NT2/D1 (cell line): ENCODE measurements around the gene MAP2.
A peak's percentile ranks its signal among the peaks of the same experiment; 100 is the strongest.

Experiments used
- DNase-seq: peaks from one replicate; pipeline ENCODE4 v3.0.0-alpha.2; 2011; ENCODE audit warnings: low read depth, low spot score
- H3K27me3 ChIP-seq: 2 replicates; pipeline ENCODE4 v1.6.0; 2011; ENCODE audit warnings: mild to moderate bottlenecking; ENCODE audit not compliant: insufficient read length, insufficient read depth
- H3K36me3 ChIP-seq: 2 replicates; pipeline ENCODE4 v1.6.1; 2011; ENCODE audit warnings: mild to moderate bottlenecking, low read length, mixed read lengths; ENCODE audit not compliant: insufficient read depth, insufficient read length
- H3K4me1 ChIP-seq: 2 replicates; pipeline ENCODE4 v1.5.1; 2011; ENCODE audit not compliant: insufficient read depth, insufficient read length
- H3K4me3 ChIP-seq: 2 replicates; pipeline ENCODE4 v1.5.1; 2011; ENCODE audit warnings: low read depth; ENCODE audit not compliant: insufficient read length
- H3K9ac ChIP-seq: 2 replicates; pipeline ENCODE4 v1.6.0; 2011; ENCODE audit warnings: low read depth; ENCODE audit not compliant: insufficient read length
- H3K9me3 ChIP-seq: 2 replicates; pipeline ENCODE4 v1.5.1; 2011; ENCODE audit warnings: mild to moderate bottlenecking, low read length; ENCODE audit not compliant: insufficient read depth
- SUZ12 ChIP-seq: IDR thresholded peaks from 2 replicates; pipeline ENCODE4 v1.6.1; 2011; ENCODE audit not compliant: insufficient read length, insufficient read depth; ENCODE audit errors: extremely low read depth
- YY1 ChIP-seq: IDR thresholded peaks from 2 replicates; pipeline ENCODE4 v1.6.1; 2011; ENCODE audit not compliant: insufficient read length, insufficient read depth
- ZNF274 ChIP-seq: IDR thresholded peaks from 2 replicates; pipeline ENCODE4 v1.6.1; 2011; ENCODE audit warnings: mild to moderate bottlenecking, low read depth, low read length

Gene MAP2

DNA sequence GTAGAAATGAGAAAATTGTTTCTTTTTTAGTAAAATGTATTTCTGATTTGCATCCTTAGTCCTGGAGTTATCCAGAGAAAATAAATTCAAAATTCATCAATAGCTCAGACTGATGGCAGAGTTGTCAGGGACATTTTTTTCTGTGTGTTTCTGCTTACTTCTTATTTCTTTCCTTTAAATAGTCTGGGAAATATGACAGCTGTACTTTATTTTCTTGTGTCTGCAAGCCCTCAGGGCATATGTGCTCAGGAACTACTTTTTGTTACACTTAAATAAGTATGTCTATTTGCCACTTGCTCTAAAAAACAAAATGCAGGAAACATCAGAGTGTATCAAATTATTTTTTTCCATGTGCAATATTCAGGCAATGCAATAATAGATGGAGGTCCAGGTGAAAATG, 221.0 kb downstream of the MAP2 start:
- H3K4me1 ChIP-seq: no peaks in the 10 kb centered on the region
- H3K4me3 ChIP-seq: no peak overlapping the region
- no peaks in the 10 kb centered on the region for H3K27me3 ChIP-seq
- H3K9me3 ChIP-seq: no peaks in the 10 kb centered on the region
- no peaks in the 10 kb centered on the region for H3K36me3 ChIP-seq
- TF ChIP-seq SUZ12 (no peak), YY1 (no peak), ZNF274 (no peak)
- H3K9ac ChIP-seq: no peak overlapping the region
- DNase-seq: no peak

DNA sequence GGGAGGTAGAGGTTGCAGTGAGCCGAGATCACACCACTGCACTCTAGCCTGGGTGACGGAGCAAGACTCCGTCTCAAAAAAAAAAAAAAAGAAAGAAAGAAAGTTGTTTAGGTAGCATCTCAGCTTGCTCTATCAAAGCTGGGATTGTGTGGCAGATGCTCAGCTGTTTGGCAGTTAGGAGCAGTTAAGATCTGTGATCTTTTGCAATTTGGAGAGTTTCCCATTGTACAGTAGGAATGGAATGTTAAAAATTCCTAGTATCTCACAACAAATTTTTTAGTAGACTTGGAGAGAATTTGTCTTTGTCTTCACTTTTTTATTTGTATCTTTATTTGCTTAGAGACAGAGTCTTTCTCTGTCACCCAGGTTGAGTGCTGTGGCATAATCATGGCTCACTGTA, 224.9 kb downstream of the MAP2 start:
- no peak for TF ChIP-seq ZNF274
- no peak for TF ChIP-seq YY1
- TF ChIP-seq SUZ12: no peak

DNA sequence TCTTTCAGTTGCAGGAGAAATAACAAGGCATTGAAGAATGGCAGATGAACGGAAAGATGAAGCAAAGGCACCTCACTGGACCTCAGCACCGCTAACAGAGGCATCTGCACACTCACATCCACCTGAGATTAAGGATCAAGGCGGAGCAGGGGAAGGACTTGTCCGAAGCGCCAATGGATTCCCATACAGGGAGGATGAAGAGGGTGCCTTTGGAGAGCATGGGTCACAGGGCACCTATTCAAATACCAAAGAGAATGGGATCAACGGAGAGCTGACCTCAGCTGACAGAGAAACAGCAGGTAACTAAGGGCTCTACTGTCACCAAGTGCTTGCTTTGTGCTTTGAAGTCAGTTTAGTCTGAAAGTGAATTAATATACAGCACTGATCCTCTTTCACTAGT, 229.3 kb downstream of the MAP2 start:
- Histone ChIP-seq H3K4me3 (no peak overlapping the region), H3K9me3 (no peaks in the 10 kb centered on the region), H3K36me3 (no peaks in the 10 kb centered on the region), H3K27me3 (no peaks in the 10 kb centered on the region), H3K9ac (no peak overlapping the region), H3K4me1 (no peaks in the 10 kb centered on the region)
- TF ChIP-seq YY1: no peak
- no peak for TF ChIP-seq ZNF274
- TF ChIP-seq SUZ12: no peak
- no peak for DNase-seq

More for the DNA sequence above, 224.9 kb downstream of the MAP2 start:
- DNase-seq: no peak
- no peak overlapping the region for H3K4me3 ChIP-seq
- H3K36me3 ChIP-seq: no peaks in the 10 kb centered on the region
- no peaks in the 10 kb centered on the region for H3K9me3 ChIP-seq
- H3K9ac ChIP-seq: no peak overlapping the region
- no peaks in the 10 kb centered on the region for H3K4me1 ChIP-seq
- H3K27me3 ChIP-seq: no peaks in the 10 kb centered on the region

DNA sequence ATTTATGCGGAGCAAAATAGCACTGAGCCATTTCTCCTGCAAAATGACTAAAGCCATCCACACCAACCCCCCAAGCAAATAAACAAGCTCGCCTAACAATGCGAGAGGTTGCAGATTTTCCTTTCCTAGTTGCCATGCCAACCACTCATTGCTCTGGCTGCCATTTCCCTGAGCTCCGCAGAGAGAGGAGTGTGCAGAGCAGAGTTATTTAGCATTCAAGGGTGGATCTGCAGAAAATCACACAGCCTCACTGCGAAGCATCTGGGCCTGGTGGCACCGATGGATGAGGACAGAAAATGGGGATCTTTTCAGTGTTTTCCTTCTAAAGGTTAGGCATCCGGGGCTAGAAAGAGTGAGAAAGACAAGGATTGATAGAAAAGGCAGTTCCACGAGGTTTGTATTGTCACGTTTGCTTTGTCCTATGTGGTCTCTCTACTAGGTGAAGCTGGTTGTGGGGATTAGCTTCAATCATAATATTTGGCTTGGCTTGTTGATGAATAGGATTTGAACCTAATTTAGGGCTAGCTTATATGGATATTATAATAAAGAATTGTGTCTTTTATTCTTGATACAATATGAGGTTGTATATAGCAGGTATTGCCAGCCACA, 237.5 kb downstream of the MAP2 start:
- DNase-seq: peak; percentile 55
- H3K9ac ChIP-seq: no peak overlapping the region
- H3K4me3 ChIP-seq: no peak overlapping the region
- no peaks in the 10 kb centered on the region for H3K27me3 ChIP-seq
- peaks cover 2% of the 10 kb centered on the region for H3K4me1 ChIP-seq
- H3K9me3 ChIP-seq: no peaks in the 10 kb centered on the region
- no peaks in the 10 kb centered on the region for H3K36me3 ChIP-seq
- no peak for TF ChIP-seq ZNF274
- TF ChIP-seq SUZ12: no peak
- no peak for TF ChIP-seq YY1

DNA sequence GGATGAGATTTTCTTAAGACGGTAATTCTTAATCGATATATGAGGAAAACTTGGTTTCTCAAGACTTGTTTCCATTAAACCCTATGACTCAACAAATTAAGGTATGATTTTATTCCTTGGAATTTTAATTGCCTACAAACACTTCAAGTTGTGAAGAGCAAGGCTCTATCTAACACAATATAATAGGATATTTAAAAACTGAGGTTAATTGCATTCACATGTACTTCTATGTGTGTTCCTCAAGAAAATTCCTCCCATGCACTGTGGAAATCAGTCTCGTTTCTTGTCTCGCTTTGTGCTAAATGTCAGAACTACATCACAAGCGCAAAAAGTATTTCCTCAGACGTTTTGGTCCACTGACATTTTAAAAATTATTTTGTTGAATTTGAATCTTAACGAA, 238.2 kb downstream of the MAP2 start:
- Histone ChIP-seq H3K4me1 (peaks cover 2% of the 10 kb centered on the region), H3K36me3 (no peaks in the 10 kb centered on the region), H3K4me3 (no peak overlapping the region), H3K27me3 (no peaks in the 10 kb centered on the region), H3K9ac (no peak overlapping the region), H3K9me3 (no peaks in the 10 kb centered on the region)
- no peak for DNase-seq
- TF ChIP-seq SUZ12: no peak
- no peak for TF ChIP-seq ZNF274
- TF ChIP-seq YY1: no peak

DNA sequence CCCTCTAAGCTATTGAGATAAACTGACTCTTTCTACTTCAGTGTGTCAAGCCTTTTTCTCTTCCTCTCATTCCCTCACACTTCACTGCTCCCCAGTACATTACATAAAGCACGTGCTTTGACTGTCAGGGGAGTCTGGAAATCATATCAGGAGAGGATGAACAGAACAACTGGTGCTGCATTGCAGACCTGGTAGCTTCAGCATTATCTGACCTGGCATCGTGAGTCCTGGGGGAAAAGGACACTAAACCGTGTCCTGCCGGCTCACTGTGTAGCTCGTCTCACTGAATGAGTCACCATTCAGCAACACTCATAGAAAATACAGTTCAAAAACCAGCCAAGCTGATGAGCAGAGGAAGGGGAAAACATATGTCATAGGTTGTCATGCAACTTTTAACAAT, 239.3 kb downstream of the MAP2 start:
- H3K36me3 ChIP-seq: no peaks in the 10 kb centered on the region
- H3K4me1 ChIP-seq: peaks cover 2% of the 10 kb centered on the region
- DNase-seq: no peak
- H3K9me3 ChIP-seq: no peaks in the 10 kb centered on the region
- H3K9ac ChIP-seq: no peak overlapping the region
- TF ChIP-seq SUZ12 (no peak), YY1 (no peak), ZNF274 (no peak)
- H3K4me3 ChIP-seq: no peak overlapping the region
- H3K27me3 ChIP-seq: no peaks in the 10 kb centered on the region

DNA sequence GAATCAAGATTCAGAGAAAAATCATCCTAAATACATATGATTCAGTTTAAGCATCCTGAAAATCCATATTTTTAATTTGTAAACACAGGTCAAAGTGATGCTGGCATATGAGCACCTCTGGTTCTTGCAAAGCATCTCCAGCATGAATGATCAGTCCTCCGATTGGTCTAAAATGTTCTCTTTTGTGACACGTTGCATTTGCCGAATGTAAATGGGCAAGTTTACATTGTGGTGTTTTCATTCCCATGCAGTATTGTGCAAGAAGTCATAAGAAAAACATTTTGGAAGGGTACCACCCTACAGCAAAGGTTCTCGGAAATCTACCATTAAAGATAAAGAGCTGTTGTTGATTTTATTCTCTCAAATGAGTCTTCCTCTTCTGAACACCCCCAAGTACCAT, 239.8 kb downstream of the MAP2 start:
- no peak overlapping the region for H3K4me3 ChIP-seq
- peaks cover 2% of the 10 kb centered on the region for H3K4me1 ChIP-seq
- no peaks in the 10 kb centered on the region for H3K9me3 ChIP-seq
- no peaks in the 10 kb centered on the region for H3K27me3 ChIP-seq
- no peaks in the 10 kb centered on the region for H3K36me3 ChIP-seq
- TF ChIP-seq ZNF274 (no peak), YY1 (no peak), SUZ12 (no peak)
- DNase-seq: no peak
- H3K9ac ChIP-seq: no peak overlapping the region

DNA sequence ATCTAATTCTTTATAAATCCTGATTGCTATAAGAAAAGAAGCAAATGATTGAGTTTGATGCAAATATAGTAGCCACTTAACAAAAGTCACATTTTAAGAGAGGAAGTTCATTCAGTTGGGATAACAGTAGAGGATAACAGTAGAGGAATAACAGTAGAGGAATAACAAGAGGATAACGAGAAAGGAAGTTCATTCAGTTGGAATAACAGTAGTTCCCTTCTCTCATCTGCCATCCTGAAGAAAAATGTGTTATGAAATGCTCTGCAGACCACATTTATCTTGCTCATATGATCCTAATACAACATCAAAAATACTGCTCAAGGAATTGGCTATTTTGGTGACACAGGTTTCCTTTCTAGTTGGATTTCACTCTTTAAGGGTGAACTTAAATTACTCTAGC, 242.4 kb downstream of the MAP2 start:
- Histone ChIP-seq H3K27me3 (no peaks in the 10 kb centered on the region), H3K4me1 (peaks cover 1% of the 10 kb centered on the region), H3K9me3 (no peaks in the 10 kb centered on the region), H3K36me3 (no peaks in the 10 kb centered on the region), H3K4me3 (no peak overlapping the region), H3K9ac (no peak overlapping the region)
- no peak for TF ChIP-seq YY1
- TF ChIP-seq SUZ12: no peak
- TF ChIP-seq ZNF274: no peak
- no peak for DNase-seq
